HepG2 (cell line): ENCODE measurements around the gene IL17D. TPM values are rescaled to one million over a fixed set of nuclear protein-coding genes. Genes with fewer than 3 reads are reported as not detected.

Experiments used
- ATAC-seq: fragments of 200-7000 bp; cut with Tn5 transposase; 3 replicates; pipeline ENCODE4 v1.9.1; 2020; ENCODE audit warnings: mild to moderate bottlenecking, moderate library complexity
- BruUV-seq: library from RNA; stranded (reverse); fragments of 400-500 nt; replicated peaks from 2 replicates; lab custom pipeline; 2021; lab: Mats Ljungman, UMichigan
- CTCF ChIA-PET: fragments of 300-600 bp; formaldehyde crosslinking; extraction: SDS; loops from one replicate; lab custom pipeline; 2021; ENCODE audit warnings: low total read pairs, inconsistent platforms, low intra/inter-chr PET ratio; lab: Yijun Ruan, JAX
- POLR2A ChIA-PET: fragments of 350-600 bp; sonication (Branson Sonifier 250); formaldehyde crosslinking; loops from one replicate; lab custom pipeline; 2020; ENCODE audit warnings: antibody characterized with exemption, inconsistent platforms; lab: Yijun Ruan, JAX
- DNase-seq: peaks from one replicate; pipeline ENCODE4 v3.0.0-alpha.2; 2015; ENCODE audit warnings: low spot score
- FAIRE-seq: peaks from 3 replicates; lab custom pipeline; 2011; peaks lifted over from hg19 to GRCh38; lab: Jason Lieb, UNC
- H2AFZ ChIP-seq: one replicate; pipeline ENCODE4 v1.6.1; 2011; ENCODE audit warnings: low read length, inconsistent platforms
- H3K27ac ChIP-seq: fragments of 300-600 bp; 3 replicates; pipeline ENCODE4 v1.8.0; 2011; ENCODE audit warnings: mixed run types, mild to moderate bottlenecking, mixed read lengths, low read length, inconsistent platforms; ENCODE audit not compliant: insufficient read depth; ENCODE audit errors: extremely low read length
- H3K27me3 ChIP-seq, 2 experiments: fragments of 200-600 bp in 1 of 2; 2 replicates in 1 of 2; 3 replicates in 1 of 2; pipeline versions ENCODE4 v1.6.0 to v1.8.0; 2011; ENCODE audit warnings: low read length in 2 of 2, mild to moderate bottlenecking in 2 of 2, moderate library complexity in 2 of 2, inconsistent platforms in 1 of 2; ENCODE audit not compliant: insufficient read depth in 2 of 2, control insufficient read depth in 1 of 2
- H3K36me3 ChIP-seq, 2 experiments: fragments of 200-600 bp in 1 of 2; replicated peaks in 1 of 2; 2 replicates in 1 of 2; 3 replicates in 1 of 2; pipeline versions ENCODE4 v1.5.1 to v1.8.0; 2011; ENCODE audit warnings: low read length in 2 of 2, inconsistent platforms in 1 of 2; ENCODE audit not compliant: insufficient read depth in 2 of 2, control insufficient read depth in 1 of 2
- H3K4me1 ChIP-seq: 2 replicates; pipeline ENCODE4 v1.5.1; 2012; ENCODE audit warnings: low read length, inconsistent platforms; ENCODE audit not compliant: insufficient read depth
- H3K4me2 ChIP-seq: 2 replicates; pipeline ENCODE4 v1.6.0; 2011; ENCODE audit warnings: low read depth, low read length, inconsistent platforms
- H3K4me3 ChIP-seq, 3 experiments: fragments of 200-600 bp in 1 of 3; sonication (generic), shearing (Covaris generic) in 1 of 3; replicated peaks in 1 of 3; 2 replicates each; pipeline ENCODE4 v1.5.1; 2011 to 2016; ENCODE audit warnings: low read length in 3 of 3, inconsistent platforms in 2 of 3, low read depth in 2 of 3, mild to moderate bottlenecking in 2 of 3, control low read depth in 1 of 3, mixed read lengths in 1 of 3; ENCODE audit not compliant: insufficient read depth in 1 of 3
- H3K79me2 ChIP-seq: one replicate; pipeline ENCODE4 v1.6.1; 2011; ENCODE audit warnings: low read length, inconsistent platforms; ENCODE audit not compliant: insufficient read depth
- H3K9ac ChIP-seq: 2 replicates; pipeline ENCODE4 v1.6.0; 2011; ENCODE audit warnings: mild to moderate bottlenecking, low read depth, low read length, inconsistent platforms; ENCODE audit not compliant: insufficient read depth
- H3K9me3 ChIP-seq: 2 replicates; pipeline ENCODE4 v1.5.1; 2012; ENCODE audit warnings: mild to moderate bottlenecking, low read length
- H4K20me1 ChIP-seq: 2 replicates; pipeline ENCODE4 v1.6.0; 2011; ENCODE audit warnings: inconsistent platforms, mild to moderate bottlenecking, low read length, moderate library complexity; ENCODE audit not compliant: insufficient read depth
- GATAD1 ChIP-seq: IDR thresholded peaks from 2 replicates; pipeline ENCODE4 v1.6.1; 2016; ENCODE audit warnings: missing genetic modification reagents, missing compliant biosample characterization
- HCFC1 ChIP-seq: fragments of 150-350 bp; IDR thresholded peaks from 2 replicates; pipeline ENCODE4 v1.6.1; 2014; ENCODE audit warnings: low read depth, low read length
- KLF16 ChIP-seq, 2 experiments: sonication (generic) in 1 of 2; formaldehyde crosslinking in 1 of 2; IDR thresholded peaks; 2 replicates each; pipeline versions ENCODE4 v1.6.1 to v1.8.0; 2016 to 2023; ENCODE audit warnings: missing genetic modification reagents in 2 of 2, missing compliant biosample characterization in 1 of 2
- NFKB2 ChIP-seq: sonication (generic); formaldehyde crosslinking; IDR thresholded peaks from 2 replicates; pipeline ENCODE4 v1.4.0; 2020; ENCODE audit warnings: missing genetic modification reagents, borderline replicate concordance
- SP5 ChIP-seq: IDR thresholded peaks from 2 replicates; pipeline ENCODE4 v1.6.1; 2016; ENCODE audit warnings: low read depth, borderline replicate concordance
- THYN1 ChIP-seq: sonication (generic); formaldehyde crosslinking; IDR thresholded peaks from 2 replicates; pipeline ENCODE4 v1.8.1; 2023; ENCODE audit warnings: low read depth, mild to moderate bottlenecking, moderate library complexity, missing genetic modification reagents, borderline replicate concordance
- TRIM24 ChIP-seq: sonication (generic); formaldehyde crosslinking; IDR thresholded peaks from 2 replicates; pipeline ENCODE4 v1.8.0; 2022; ENCODE audit warnings: mild to moderate bottlenecking, missing genetic modification reagents
- ZMAT3 ChIP-seq: sonication (generic); formaldehyde crosslinking; conservative IDR thresholded peaks from 2 replicates; pipeline ENCODE4 v1.7.0; 2021; ENCODE audit warnings: missing genetic modification reagents
- ZNF44 ChIP-seq: sonication (generic); formaldehyde crosslinking; IDR thresholded peaks from 2 replicates; pipeline ENCODE4 v1.5.1; 2020; ENCODE audit warnings: mild to moderate bottlenecking, missing genetic modification reagents
- ZNF724P ChIP-seq: sonication (generic); formaldehyde crosslinking; IDR thresholded peaks from 2 replicates; pipeline ENCODE4 v1.8.0; 2022; ENCODE audit warnings: missing genetic modification reagents, borderline replicate concordance
- ZNF747 ChIP-seq: sonication (generic); formaldehyde crosslinking; IDR thresholded peaks from 2 replicates; pipeline ENCODE4 v1.8.1; 2023; ENCODE audit warnings: missing genetic modification reagents, mild to moderate bottlenecking, borderline replicate concordance
- ZNF841 ChIP-seq: sonication (generic); formaldehyde crosslinking; IDR thresholded peaks from 2 replicates; pipeline ENCODE4 v1.8.1; 2023; ENCODE audit warnings: missing genetic modification reagents, borderline replicate concordance
- WGBS: methylation state at CpG from one replicate; pipeline ENCODE4 v1.1.6; 2017; ENCODE audit warnings: low lambda C conversion rate; 5-methylcytosine and 5-hydroxymethylcytosine counted together
- in situ Hi-C: cut with HindIII; loops from 2 replicates; pipeline ENCODE4 v1.10.0; 2017; ENCODE audit warnings: low pct_unique_long_range_greater_than_20kb; ENCODE audit not compliant: extremely low pct_ligation_motif_present
- intact Hi-C: fragments of 100-400 bp; cut with micrococcal nuclease; formaldehyde crosslinking; loops from one replicate; pipeline ENCODE4 v1.10.0; 2022; ENCODE audit not compliant: unreplicated experiment
- polyA plus RNA-seq, 8 experiments: library from polyadenylated mRNA; depleted of rRNA in 3 of 8; stranded (reverse) in 7 of 8; unstranded in 1 of 8; fragments of >200 nt; fragmentation: Illumina TruSeq in 4 of 8; extraction: Trizol in 4 of 8; gene quantifications; 2 replicates each; pipeline versions ENCODE4 v1.2.1 to v1.2.3, GENCODE V29; 2011 to 2016; ENCODE audit warnings: low read depth in 4 of 8, missing spikeins in 1 of 8, mixed read lengths in 1 of 8; ENCODE audit not compliant: insufficient read depth in 1 of 8
- total RNA-seq, 5 experiments: library from RNA; depleted of rRNA; stranded (reverse); fragments of >200 nt; fragmentation: Illumina TruSeq; extraction: Trizol; gene quantifications; 2 replicates each; pipeline ENCODE4 v1.2.3, GENCODE V29; 2016; ENCODE audit warnings: low read depth in 1 of 5
- TF ChIP-seq, protein P1 (sequence below): sonication (generic); formaldehyde crosslinking; IDR thresholded peaks from 2 replicates; pipeline ENCODE4 v1.8.0; 2022; ENCODE audit warnings: missing genetic modification reagents, low read depth, mild to moderate bottlenecking, borderline replicate concordance
- TF ChIP-seq, protein P2 (sequence below): sonication (generic); formaldehyde crosslinking; IDR thresholded peaks from 2 replicates; pipeline ENCODE4 v1.8.1; 2023; ENCODE audit warnings: mild to moderate bottlenecking, missing genetic modification reagents

Gene IL17D
- total and polyA plus RNA-seq, 2 of the 13 experiments (the other 11 are each of a cell fraction or from before 2014, with no cell fraction given): 1.1 to 2.2 TPM

DNA sequence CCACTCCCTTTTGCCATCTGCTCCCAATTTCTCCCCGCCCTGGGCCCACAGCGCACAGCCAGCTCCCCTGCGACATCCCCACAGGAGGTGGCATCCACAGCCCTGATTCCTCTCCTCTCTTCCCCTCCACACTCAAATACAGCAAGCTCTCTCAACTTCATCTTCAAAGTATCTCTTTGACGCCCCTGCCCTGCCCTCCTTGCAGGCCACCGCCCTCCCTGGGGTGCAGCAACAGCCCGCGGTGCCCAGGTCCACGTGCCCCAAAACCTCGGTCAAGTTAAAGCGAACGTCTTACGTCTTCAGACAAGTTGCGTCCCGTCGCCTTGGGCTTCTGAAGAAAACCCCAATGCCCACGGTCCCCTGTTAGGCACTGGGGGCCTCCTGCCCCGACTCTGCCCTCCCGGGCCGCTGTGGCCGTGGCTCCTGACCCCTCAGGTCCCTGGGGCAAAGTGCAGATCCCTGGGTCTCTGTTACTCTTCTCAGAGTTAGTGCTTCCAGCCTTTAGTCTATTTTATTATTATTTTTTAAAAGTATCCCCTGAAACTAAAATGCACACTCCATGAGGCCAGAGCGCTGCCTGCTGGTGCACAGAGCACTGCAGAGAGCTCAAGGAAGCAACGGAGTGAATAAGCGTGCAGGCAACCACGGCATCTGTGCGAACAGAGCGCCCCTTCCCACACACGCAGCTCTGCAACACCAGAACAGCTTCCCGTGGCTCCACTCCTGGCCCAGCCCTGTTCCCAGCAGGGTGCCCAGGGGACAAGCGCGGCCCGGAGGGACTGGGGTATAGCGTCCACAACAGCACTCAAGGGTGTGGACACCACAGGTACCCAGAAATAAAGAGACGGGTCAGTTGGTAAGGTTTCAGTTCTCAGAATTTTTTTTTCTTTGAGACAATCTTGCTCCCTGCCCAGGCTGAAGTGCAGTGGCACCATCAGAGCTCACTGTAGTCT, 26.4 kb downstream of the IL17D start:
- no peaks in the 10 kb centered on the region for H4K20me1 ChIP-seq
- H3K27me3 ChIP-seq: no peaks in the 10 kb centered on the region
- H3K4me2 ChIP-seq: no peak overlapping the region
- no peak overlapping the region for H3K27ac ChIP-seq
- no peak overlapping the region for H3K9ac ChIP-seq
- H3K4me3 ChIP-seq: no peak overlapping the region
- no peak overlapping the region for H2AFZ ChIP-seq
- no peaks in the 10 kb centered on the region for H3K36me3 ChIP-seq
- TF ChIP-seq ZNF724P (CRISPR knock-in tag) (no peak), GATAD1 (CRISPR knock-in tag) (no peak), ZNF747 (no peak), ZNF44 (CRISPR knock-in tag) (no peak), NFKB2 (CRISPR knock-in tag) (no peak), THYN1 (CRISPR knock-in tag) (no peak), ZNF841 (CRISPR knock-in tag) (no peak), ZMAT3 (CRISPR knock-in tag) (no peak), HCFC1 (no peak), TRIM24 (CRISPR knock-in tag) (no peak), SP5 (CRISPR knock-in tag) (no peak), KLF16 (CRISPR knock-in tag; IDR thresholded peaks at IDR 0.05) (no peak)
- TF ChIP-seq, protein P1, sequence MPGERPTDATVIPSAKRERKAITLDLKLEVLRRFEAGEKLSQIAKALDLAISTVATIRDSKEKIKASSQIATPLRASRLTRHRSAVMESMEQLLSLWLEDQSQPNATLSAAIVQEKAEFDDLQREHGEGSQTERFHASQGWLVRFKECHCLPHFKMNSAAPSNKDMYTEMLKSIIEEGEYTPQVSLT (CRISPR knock-in tag): no peak
- TF ChIP-seq, protein P2, sequence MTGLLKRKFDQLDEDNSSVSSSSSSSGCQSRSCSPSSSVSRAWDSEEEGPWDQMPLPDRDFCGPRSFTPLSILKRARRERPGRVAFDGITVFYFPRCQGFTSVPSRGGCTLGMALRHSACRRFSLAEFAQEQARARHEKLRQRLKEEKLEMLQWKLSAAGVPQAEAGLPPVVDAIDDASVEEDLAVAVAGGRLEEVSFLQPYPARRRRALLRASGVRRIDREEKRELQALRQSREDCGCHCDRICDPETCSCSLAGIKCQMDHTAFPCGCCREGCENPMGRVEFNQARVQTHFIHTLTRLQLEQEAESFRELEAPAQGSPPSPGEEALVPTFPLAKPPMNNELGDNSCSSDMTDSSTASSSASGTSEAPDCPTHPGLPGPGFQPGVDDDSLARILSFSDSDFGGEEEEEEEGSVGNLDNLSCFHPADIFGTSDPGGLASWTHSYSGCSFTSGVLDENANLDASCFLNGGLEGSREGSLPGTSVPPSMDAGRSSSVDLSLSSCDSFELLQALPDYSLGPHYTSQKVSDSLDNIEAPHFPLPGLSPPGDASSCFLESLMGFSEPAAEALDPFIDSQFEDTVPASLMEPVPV (CRISPR knock-in tag): no peak
- ChIA-PET POLR2A (no interaction called here), CTCF (no interaction called here)
- no TSS peak for BruUV-seq
- FAIRE-seq: no peak
- DNase-seq: no peak
- intact Hi-C loops (no loop called here), in situ Hi-C loops (no loop called here)
- ATAC-seq: no peak
- H3K79me2 ChIP-seq: no peaks in the 10 kb centered on the region
- no peaks in the 10 kb centered on the region for H3K9me3 ChIP-seq
- WGBS: 96% methylated on average over 32 of the region's 33 CpGs
- peaks cover 19% of the 10 kb centered on the region for H3K4me1 ChIP-seq
